Activated CD4-positive, alpha-beta memory T cell treated with anti-CD3 and anti-CD28 coated beads for 36 hours (primary cell): Measurements from ENCODE around the gene KRTAP20-1. TPM values are rescaled to one million over a fixed set of nuclear protein-coding genes. Genes with fewer than 3 reads are reported as not detected.

Experiments used
- CTCF ChIA-PET: fragments of 350-600 bp; sonication (Branson Sonifier 250); formaldehyde crosslinking; loops from one replicate; lab custom pipeline; 2021; ENCODE audit warnings: antibody characterized with exemption, inconsistent platforms; lab: Charles Lee
- POLR2A ChIA-PET: fragments of 350-600 bp; sonication (Branson Sonifier 250); formaldehyde crosslinking; loops from one replicate; lab custom pipeline; 2021; ENCODE audit warnings: antibody characterized with exemption; lab: Charles Lee
- DNase-seq: peaks from one replicate; pipeline ENCODE4 v3.0.0-alpha.2; 2020
- H3K27ac Mint-ChIP-seq: one replicate; pipeline ENCODE4 v1.8.0; 2021; ENCODE audit warnings: mixed read lengths
- H3K27me3 Mint-ChIP-seq: one replicate; pipeline ENCODE4 v1.8.0; 2021; ENCODE audit warnings: mixed read lengths
- H3K36me3 Mint-ChIP-seq: one replicate; pipeline ENCODE4 v1.8.0; 2021; ENCODE audit warnings: mixed read lengths
- H3K4me1 Mint-ChIP-seq: one replicate; pipeline ENCODE4 v1.8.0; 2021; ENCODE audit warnings: low read depth, mixed read lengths
- H3K4me3 Mint-ChIP-seq: one replicate; pipeline ENCODE4 v1.8.0; 2021; ENCODE audit warnings: mild to moderate bottlenecking, mixed read lengths
- H3K9me3 Mint-ChIP-seq: one replicate; pipeline ENCODE4 v1.8.0; 2021; ENCODE audit warnings: mixed read lengths
- intact Hi-C: fragments of 100-400 bp; cut with micrococcal nuclease; formaldehyde crosslinking; loops from one replicate; pipeline ENCODE4 v1.15.1; 2023
- total RNA-seq, 2 experiments: library from RNA; stranded (reverse); gene quantifications; one replicate each; pipeline ENCODE4 v1.2.3, GENCODE V29; 2021

Gene KRTAP20-1, protein sequence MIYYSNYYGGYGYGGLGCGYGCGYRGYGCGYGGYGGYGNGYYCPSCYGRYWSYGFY
- total RNA-seq: not detected

DNA sequence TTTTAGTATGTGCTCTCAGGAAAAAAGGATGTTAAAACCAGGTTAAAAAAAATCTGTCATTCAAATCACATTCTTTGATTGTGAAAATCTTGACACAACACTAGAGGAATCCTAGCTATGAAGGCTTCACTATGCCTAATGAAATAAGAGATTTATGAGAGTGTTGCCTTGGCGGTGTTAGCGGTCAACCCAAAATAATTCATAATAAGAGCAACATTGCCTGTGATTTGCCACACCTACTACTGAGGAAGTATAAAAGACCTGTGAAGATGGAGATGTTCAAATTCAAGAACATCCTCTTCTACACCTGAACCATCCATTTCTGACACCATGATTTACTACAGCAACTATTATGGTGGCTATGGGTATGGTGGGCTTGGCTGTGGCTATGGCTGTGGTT, at the start of gene KRTAP20-1:
Gene KRTAP20-1, plus strand, starts transcription at position 301 of the 400 bp plus-strand sequence. Its CDS starts 30 bp downstream, at position 331.
- H3K27me3 Mint-ChIP-seq: no peaks in the 10 kb centered on the region

GRCh38 chr21:30567617-30568016, 48.6 kb upstream of the KRTAP20-1 start:
- intact Hi-C loops: no loop called here
- ChIA-PET CTCF (no interaction called here), POLR2A (no interaction called here)
- H3K36me3 Mint-ChIP-seq: no peaks in the 10 kb centered on the region
- no peaks in the 10 kb centered on the region for H3K27me3 Mint-ChIP-seq
- no peaks in the 10 kb centered on the region for H3K4me1 Mint-ChIP-seq
- H3K4me3 Mint-ChIP-seq: no peak overlapping the region
- H3K9me3 Mint-ChIP-seq: no peaks in the 10 kb centered on the region
- DNase-seq: no peak
- H3K27ac Mint-ChIP-seq: no peak overlapping the region

More for the DNA sequence above, at the start of gene KRTAP20-1:
- DNase-seq: no peak
- Mint-ChIP-seq H3K27ac (no peak within 1 kb of the TSS), H3K36me3 (no peaks in the 10 kb centered on the region), H3K9me3 (peaks cover 2% of the 10 kb centered on the region), H3K4me3 (no peak within 1 kb of the TSS), H3K4me1 (no peaks in the 10 kb centered on the region)
- intact Hi-C loops: no loop called here
- POLR2A ChIA-PET: no interaction called here
- CTCF ChIA-PET: no interaction called here

- Mint-ChIP-seq H3K27me3 (no peaks in the 10 kb centered on the region), H3K4me1 (no peaks in the 10 kb centered on the region), H3K27ac (no peak overlapping the region), H3K4me3 (no peak overlapping the region), H3K36me3 (no peaks in the 10 kb centered on the region), H3K9me3 (no peaks in the 10 kb centered on the region)
- POLR2A ChIA-PET: no interaction called here
- intact Hi-C loops: no loop called here
- CTCF ChIA-PET: no interaction called here
- no peak for DNase-seq
These were observed 38.5 kb upstream of the KRTAP20-1 start for GRCh38 chr21:30577766-30578165.

- no peak for DNase-seq
- H3K4me1 Mint-ChIP-seq: no peaks in the 10 kb centered on the region
- no peak overlapping the region for H3K27ac Mint-ChIP-seq
- ChIA-PET CTCF (no interaction called here), POLR2A (no interaction called here)
- no peaks in the 10 kb centered on the region for H3K36me3 Mint-ChIP-seq
- no peaks in the 10 kb centered on the region for H3K9me3 Mint-ChIP-seq
- intact Hi-C loops: no loop called here
- no peak overlapping the region for H3K4me3 Mint-ChIP-seq
- H3K27me3 Mint-ChIP-seq: no peaks in the 10 kb centered on the region
These were observed 36.9 kb upstream of the KRTAP20-1 start for GRCh38 chr21:30579346-30579745.

DNA sequence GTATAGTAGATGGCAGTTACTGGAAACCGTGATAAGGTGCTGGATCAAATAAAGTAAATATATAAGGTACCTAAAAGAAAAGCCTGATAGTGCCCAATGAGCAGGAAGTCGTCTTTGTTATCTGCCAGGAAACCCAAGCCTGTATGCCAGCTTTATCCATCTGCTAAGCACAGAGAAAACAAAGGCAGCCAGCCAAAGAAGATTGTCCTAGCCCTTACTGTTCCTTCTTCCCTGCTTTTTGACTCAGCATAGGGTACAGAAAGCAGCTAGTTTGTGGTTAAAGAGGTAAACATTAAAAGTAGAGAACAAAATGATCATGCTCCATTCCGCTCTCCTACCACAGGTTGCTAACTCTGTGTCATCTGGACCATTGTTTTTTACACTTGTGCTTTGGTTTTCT, 36.1 kb upstream of the KRTAP20-1 start:
- H3K4me1 Mint-ChIP-seq: no peaks in the 10 kb centered on the region
- intact Hi-C loops: no loop called here
- H3K4me3 Mint-ChIP-seq: no peak overlapping the region
- H3K27ac Mint-ChIP-seq: no peak overlapping the region
- CTCF ChIA-PET: no interaction called here
- no peaks in the 10 kb centered on the region for H3K27me3 Mint-ChIP-seq
- H3K36me3 Mint-ChIP-seq: no peaks in the 10 kb centered on the region
- POLR2A ChIA-PET: no interaction called here
- no peak for DNase-seq
- H3K9me3 Mint-ChIP-seq: no peaks in the 10 kb centered on the region

GRCh38 chr21:30582870-30583269, 33.4 kb upstream of the KRTAP20-1 start:
- Mint-ChIP-seq H3K9me3 (no peaks in the 10 kb centered on the region), H3K36me3 (no peaks in the 10 kb centered on the region), H3K27me3 (no peaks in the 10 kb centered on the region), H3K4me3 (no peak overlapping the region), H3K4me1 (no peaks in the 10 kb centered on the region), H3K27ac (no peak overlapping the region)
- intact Hi-C loops: no loop called here
- POLR2A ChIA-PET: no interaction called here
- CTCF ChIA-PET: no interaction called here
- DNase-seq: no peak

DNA sequence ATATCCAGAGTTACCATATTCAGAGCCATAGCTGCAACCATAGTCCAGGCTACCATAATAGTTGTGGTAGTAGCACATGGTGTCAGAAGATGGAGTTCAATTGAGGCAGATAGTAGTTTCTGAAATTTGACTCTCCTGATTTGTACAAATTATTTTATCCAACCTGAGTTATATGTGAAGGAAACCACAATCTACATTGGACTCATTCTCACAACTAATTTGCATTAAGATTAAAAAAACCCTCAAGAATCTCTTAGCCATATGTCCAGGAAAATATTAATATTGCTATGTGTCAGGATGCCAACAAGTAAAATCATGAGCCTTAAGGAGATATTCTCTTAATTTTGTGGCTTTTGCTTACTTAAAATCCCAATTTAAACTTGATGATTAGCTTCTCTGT, 25.9 kb upstream of the KRTAP20-1 start, which contains the start of gene KRTAP22-2:
Gene KRTAP22-2, minus strand, starts transcription at position 101 of the 400 bp plus-strand sequence.
- CTCF ChIA-PET: no interaction called here
- Mint-ChIP-seq H3K4me3 (no peak within 1 kb of the TSS), H3K9me3 (no peaks in the 10 kb centered on the region)

DNA sequence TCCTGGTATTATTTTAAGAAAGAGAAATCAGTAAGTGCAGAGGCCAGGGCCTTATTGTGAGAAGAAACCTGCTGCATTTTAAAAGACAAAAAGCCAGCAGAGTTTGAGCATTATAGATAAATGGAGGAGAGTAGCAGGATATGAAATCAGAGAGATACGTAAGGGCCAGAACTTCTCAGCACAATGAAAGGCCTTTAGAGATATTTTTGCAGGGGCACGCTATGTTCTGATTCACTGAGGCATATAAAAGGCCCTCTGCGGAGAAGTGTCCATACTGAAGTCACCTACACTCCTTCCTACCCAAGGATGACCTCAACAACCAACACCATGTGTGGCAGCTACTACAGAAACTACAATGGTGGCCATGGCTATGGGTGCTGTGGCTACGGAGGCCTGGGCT, 24.1 kb upstream of the KRTAP20-1 start, which contains the start of gene KRTAP6-3:
Gene KRTAP6-3, plus strand, starts transcription at position 301 of the 400 bp plus-strand sequence. Its CDS starts 6 bp downstream, at position 307.
- Mint-ChIP-seq H3K27me3 (no peaks in the 10 kb centered on the region), H3K4me3 (no peak within 1 kb of the TSS), H3K27ac (no peak within 1 kb of the TSS), H3K9me3 (no peaks in the 10 kb centered on the region), H3K36me3 (no peaks in the 10 kb centered on the region), H3K4me1 (no peaks in the 10 kb centered on the region)
- no peak for DNase-seq
- CTCF ChIA-PET: no interaction called here
- intact Hi-C loops: no loop called here
- POLR2A ChIA-PET: no interaction called here

More for the DNA sequence above, 25.9 kb upstream of the KRTAP20-1 start, which contains the start of gene KRTAP22-2:
- intact Hi-C loops: no loop called here
- Mint-ChIP-seq H3K27me3 (no peaks in the 10 kb centered on the region), H3K27ac (no peak within 1 kb of the TSS), H3K4me1 (no peaks in the 10 kb centered on the region), H3K36me3 (no peaks in the 10 kb centered on the region)
- DNase-seq: no peak
- POLR2A ChIA-PET: no interaction called here

GRCh38 chr21:30598802-30599201, 17.4 kb upstream of the KRTAP20-1 start, which contains the start of gene KRTAP6-2:
Gene KRTAP6-2 (minus strand): TSS chr21:30598902. CDS start chr21:30598874, 28 bp downstream.
- H3K27me3 Mint-ChIP-seq: no peaks in the 10 kb centered on the region
- H3K27ac Mint-ChIP-seq: no peak within 1 kb of the TSS
- no peak within 1 kb of the TSS for H3K4me3 Mint-ChIP-seq
- POLR2A ChIA-PET: no interaction called here
- DNase-seq: no peak
- H3K4me1 Mint-ChIP-seq: no peaks in the 10 kb centered on the region
- intact Hi-C loops: no loop called here
- no peaks in the 10 kb centered on the region for H3K36me3 Mint-ChIP-seq
- CTCF ChIA-PET: no interaction called here
- H3K9me3 Mint-ChIP-seq: peaks cover 5% of the 10 kb centered on the region

DNA sequence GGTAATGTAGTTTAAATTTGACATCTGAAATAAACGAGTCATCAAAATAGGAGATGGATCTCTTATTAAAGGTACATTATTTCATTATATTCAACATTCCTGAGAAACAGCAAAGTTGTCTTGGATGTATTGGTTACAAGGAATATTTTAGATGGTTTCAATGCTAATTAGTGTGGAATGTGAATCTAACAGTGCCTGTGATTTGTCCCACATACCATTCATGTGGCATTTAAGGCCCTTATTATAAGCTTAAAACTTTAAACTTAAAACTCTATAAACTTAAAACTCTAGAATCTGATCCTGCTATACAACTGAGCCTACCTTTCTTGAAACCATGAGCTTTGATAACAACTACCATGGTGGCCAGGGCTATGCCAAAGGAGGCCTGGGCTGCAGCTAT, 15.4 kb upstream of the KRTAP20-1 start, which contains the start of gene KRTAP22-1:
Gene KRTAP22-1, plus strand, starts transcription at position 301 of the 400 bp plus-strand sequence.
- no peak for DNase-seq
- H3K4me3 Mint-ChIP-seq: no peak within 1 kb of the TSS
- no peak within 1 kb of the TSS for H3K27ac Mint-ChIP-seq
- ChIA-PET CTCF (no interaction called here), POLR2A (no interaction called here)
- no peaks in the 10 kb centered on the region for H3K36me3 Mint-ChIP-seq
- no peaks in the 10 kb centered on the region for H3K27me3 Mint-ChIP-seq
- no peaks in the 10 kb centered on the region for H3K4me1 Mint-ChIP-seq
- peaks cover 5% of the 10 kb centered on the region for H3K9me3 Mint-ChIP-seq
- intact Hi-C loops: no loop called here

DNA sequence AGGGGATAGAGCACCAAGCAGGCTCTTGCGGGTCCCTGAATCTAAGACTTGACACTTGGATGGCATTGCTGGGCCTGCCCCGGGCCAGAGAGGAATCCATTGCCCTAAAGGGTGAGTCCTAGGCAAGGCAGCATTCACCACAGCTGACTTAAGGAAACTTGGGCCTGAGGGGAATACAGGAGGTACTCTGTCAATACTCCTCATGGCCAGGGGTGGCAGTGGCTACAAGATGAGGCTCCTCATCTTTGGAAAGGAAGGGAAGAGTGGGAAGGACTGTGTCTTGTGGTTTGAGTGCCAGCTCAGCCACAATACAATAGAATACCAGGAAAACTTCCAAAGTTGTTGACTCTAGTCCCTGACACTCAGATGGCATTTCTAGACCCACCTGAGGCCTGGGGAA, 10.3 kb upstream of the KRTAP20-1 start:
- no peaks in the 10 kb centered on the region for H3K4me1 Mint-ChIP-seq
- POLR2A ChIA-PET: no interaction called here
- no peak overlapping the region for H3K27ac Mint-ChIP-seq
- no peaks in the 10 kb centered on the region for H3K36me3 Mint-ChIP-seq
- H3K9me3 Mint-ChIP-seq: peaks cover 11% of the 10 kb centered on the region
- H3K27me3 Mint-ChIP-seq: no peaks in the 10 kb centered on the region
- no peak overlapping the region for H3K4me3 Mint-ChIP-seq
- no peak for DNase-seq
- CTCF ChIA-PET: no interaction called here
- intact Hi-C loops: no loop called here

- Mint-ChIP-seq H3K36me3 (no peaks in the 10 kb centered on the region), H3K27me3 (no peaks in the 10 kb centered on the region), H3K9me3 (peaks cover 10% of the 10 kb centered on the region), H3K4me1 (no peaks in the 10 kb centered on the region), H3K4me3 (no peak overlapping the region), H3K27ac (no peak overlapping the region)
- ChIA-PET POLR2A (no interaction called here), CTCF (no interaction called here)
- intact Hi-C loops: no loop called here
- no peak for DNase-seq
These were observed 4.1 kb upstream of the KRTAP20-1 start for GRCh38 chr21:30612132-30612531.

- no peaks in the 10 kb centered on the region for H3K36me3 Mint-ChIP-seq
- peaks cover 8% of the 10 kb centered on the region for H3K9me3 Mint-ChIP-seq
- no peak within 1 kb of the TSS for H3K27ac Mint-ChIP-seq
- H3K4me1 Mint-ChIP-seq: no peaks in the 10 kb centered on the region
- CTCF ChIA-PET: no interaction called here
- no peak for DNase-seq
- intact Hi-C loops: no loop called here
- H3K27me3 Mint-ChIP-seq: no peaks in the 10 kb centered on the region
- H3K4me3 Mint-ChIP-seq: no peak within 1 kb of the TSS
- POLR2A ChIA-PET: no interaction called here
These were observed 2.4 kb upstream of the KRTAP20-1 start, which contains the start of gene KRTAP6-1 for GRCh38 chr21:30613836-30614235. Gene KRTAP6-1 (minus strand): TSS chr21:30613930. CDS start chr21:30613904, 26 bp downstream.
